D341Med (cell line): ENCODE data around the gene FGF1.
A peak's percentile ranks its signal among the peaks of the same experiment; 100 is the strongest.

Experiments used
- DNase-seq: peaks from one replicate; pipeline ENCODE4 v3.0.0; 2012; ENCODE audit warnings: low spot score

FGF1 gene

DNA sequence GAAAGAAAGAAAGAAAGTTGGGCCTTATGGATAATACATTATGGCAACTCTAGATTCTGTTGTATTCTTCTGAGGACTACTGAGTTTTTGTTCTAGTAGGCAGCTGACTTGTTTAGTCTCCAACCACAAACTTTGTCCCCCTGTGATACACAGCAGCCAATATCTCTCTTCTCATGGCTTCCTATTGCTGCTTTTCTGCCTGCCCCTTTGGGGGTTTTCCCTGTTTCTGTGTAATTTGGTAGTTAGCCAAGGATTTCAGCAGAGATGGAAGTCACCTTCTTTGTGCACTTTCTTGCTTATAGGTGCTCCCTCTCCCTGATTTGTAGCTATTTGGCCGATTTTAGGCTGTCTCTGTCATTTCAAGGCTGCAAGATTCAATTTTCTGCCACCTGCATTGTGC lies 109.6 kb downstream of the FGF1 start:
- no peak for DNase-seq

DNA sequence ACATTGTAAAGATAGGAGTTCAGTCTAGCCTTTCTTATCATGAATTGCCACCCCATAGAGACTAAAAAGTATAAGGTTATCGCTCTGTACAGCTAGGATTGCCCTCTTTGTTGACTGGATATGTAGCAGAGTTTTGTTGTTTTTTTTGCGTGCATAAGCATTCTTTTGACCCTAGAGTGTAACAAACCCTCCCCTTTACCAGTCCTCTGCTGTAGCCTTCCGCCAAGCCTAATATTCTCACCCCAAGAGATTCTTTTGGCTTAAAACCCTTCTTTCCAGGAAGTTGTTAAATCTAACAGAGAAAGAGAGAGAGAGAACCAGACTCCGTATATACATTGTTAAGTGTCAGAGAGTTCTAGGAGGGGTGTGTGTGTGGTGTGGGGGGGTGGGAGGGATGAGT lies 113.9 kb downstream of the FGF1 start:
- no peak for DNase-seq

DNA sequence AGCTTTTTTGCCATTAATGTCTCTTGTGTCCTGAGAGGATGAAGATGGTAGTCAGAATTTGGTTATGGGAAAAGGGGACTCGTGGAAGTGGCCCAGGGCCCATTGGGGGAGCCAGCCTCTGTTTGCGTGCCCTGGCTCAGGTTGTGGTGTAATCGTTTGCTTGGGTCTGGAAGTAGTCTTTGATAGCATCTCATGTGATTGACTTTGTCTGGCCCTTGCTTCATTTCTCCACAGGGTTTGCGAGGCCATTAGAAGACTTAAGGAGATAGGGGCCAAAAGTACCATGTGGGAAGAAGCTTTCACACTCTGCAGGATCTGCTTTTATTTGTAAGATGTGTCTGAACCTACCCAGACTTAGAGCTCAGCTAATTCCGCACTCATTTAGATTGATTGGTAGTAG lies 114.5 kb downstream of the FGF1 start:
- no peak for DNase-seq

DNA sequence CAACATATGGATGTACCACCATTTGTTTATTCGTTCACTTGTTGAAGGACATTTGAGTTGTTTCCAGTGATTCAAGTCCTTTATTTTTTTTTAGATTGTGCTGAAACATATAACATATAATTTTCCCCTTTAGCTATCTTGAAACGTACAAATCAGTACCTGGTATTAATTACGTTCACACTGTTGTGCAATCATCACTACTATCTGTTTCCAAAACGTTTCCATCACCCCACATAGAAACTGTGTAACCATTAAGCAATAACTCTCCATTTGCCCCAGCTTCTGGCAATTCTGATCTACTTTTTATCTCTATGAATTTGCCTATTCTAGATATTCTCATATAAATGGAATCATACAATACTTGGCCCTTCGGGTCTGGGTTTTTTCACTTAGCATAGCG lies 116.0 kb downstream of the FGF1 start:
- DNase-seq: no peak

DNA sequence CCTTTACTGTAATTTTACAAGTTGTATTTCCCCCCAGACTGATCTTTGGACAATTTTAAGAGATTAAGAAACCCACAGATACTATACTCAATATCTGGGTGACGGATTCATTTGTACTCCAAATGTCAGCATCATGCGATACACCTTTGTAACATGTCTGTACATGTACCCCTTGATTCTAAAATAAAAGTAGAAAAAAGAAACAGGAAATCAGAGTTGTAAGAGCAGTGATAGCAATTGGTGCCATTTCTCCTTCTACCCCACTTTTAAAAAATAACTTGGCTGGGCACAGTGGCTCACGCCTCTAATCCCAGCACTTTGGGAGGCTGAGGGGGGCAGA lies 116.9 kb downstream of the FGF1 start:
- no peak for DNase-seq

DNA sequence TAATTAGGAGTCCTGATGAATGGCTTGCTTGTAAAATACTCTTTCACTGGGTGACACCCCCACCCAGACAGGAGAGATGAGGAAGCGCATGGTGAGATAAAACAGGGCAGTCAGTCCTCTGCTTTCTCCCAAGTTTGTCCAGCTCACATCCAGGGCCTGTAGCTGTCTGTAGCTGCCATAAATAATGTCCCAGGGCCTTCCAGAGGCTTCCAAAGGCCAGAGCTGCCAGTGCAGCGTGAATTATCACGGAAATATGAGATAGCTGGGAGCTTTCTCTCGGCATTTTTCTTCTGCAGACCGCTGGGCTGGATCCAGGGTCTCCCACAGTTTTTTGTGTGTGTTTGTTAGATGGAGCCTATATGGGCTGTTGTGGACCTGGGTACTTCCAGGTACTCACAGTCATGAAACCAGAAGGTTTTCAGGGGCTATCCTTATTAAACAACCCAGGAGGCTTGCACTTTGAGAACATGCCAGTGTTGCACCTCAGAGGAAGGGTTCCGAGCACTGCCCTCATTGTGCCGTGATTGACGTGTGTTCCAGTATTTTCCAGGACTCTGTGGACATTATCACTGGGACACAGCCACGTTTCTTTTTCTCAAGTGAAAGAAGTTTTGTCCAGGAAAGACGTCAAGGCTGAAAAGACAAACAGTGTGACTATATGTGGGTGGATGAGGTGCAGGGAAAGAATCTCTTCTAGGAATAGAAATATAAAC lies 117.5 kb downstream of the FGF1 start:
- no peak for DNase-seq

DNA sequence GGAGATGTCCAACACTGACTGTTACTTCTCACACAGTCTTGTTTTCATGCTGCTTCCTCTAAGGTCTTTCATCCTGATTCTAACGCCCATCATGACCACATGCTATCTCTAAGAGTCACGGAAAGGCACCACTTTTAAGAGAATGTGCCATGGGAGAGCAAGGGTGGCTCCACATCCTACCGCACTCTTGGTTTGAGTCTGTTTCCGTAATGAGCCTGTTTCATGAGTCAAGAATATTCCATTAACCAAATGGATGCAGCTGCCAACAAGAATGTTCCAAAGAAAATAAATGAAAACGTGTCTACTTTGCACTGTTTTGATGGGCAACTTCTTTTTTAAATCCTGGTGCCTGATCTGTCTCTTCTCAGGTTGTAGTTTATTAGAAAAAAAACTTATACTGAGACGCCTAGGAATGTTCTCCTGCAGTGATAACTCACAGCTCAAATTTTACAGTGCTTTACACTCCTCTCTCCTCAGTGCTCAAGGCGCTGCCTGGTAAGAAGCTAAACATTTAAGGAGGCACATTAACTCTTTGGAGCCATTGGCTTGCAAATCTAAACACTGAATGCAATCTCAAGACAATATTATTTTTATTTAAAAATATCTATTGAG lies 124.3 kb downstream of the FGF1 start:
- no peak for DNase-seq

DNA sequence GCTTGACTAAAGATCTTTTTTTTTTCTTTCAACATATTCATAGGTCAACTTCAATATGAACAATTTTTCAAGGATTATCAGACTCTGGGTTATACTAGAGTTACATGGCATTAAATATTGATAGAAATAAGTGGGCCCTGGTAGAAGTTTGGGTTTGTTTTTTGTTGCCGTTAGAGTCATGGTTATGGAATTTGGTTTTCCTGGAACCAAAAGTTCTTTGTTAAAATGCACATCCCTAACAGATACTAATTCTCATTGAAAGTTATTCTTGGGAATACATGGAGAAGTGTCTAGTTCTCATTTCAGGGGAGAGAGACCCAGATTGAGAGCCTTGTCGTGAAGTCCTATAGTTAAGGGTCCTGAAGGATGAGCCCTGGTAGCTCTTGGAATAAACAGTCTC lies 124.9 kb downstream of the FGF1 start:
- no peak for DNase-seq

DNA sequence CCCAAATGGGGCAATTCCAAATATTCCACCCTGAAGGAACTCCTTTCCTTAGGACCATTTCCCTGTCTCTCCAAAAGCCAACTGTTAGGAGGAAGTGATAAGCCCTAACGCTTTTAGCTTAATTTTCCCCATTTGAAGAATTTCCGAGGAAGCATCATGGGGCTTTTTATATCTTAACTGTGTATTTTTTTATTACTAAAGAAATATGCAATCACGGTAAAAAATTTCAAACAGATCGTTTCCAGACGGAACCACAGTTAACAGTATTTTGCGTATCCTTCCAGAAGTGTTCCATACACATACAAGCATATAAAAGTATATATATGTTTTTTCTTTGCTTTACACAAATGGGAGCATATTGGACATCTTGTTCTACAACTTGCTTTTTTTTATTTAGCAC lies 133.8 kb downstream of the FGF1 start:
- no peak for DNase-seq

DNA sequence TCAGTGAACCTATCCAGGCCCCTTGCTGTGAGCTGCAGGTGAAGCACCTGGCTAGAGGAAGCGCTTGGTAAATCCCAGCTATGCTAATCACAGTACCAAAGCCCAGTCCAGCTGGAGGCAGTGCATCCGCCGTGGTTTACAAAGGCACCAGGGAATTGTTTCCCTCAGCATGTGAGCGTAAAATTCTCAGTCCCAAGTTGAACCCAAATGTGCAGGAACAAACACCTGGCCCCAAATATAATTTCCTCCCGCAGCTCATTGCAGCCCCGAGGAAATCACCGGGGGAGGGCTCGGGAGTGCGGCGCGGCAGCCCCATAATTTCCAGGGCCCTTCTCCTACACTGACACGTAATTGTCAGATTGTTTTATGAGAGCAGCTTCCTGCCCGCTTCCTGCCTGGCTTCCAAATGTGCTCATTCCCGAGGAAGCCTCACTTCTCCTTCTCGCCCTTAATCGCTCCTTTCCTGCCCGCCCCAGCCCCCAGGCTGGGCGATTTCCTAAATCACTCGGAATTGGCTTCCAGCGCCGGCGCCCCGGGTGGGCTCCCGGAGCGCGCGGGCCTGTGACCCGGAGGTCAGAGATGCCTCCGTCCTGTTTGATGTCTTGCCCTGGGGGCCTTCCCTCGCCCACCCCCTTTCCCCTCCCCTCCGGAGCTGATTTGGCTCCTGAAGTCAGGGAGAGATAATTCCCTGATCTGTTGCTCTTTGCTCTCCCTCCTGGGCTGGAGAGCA lies 134.4 kb downstream of the FGF1 start:
- peak; percentile 27 for DNase-seq

DNA sequence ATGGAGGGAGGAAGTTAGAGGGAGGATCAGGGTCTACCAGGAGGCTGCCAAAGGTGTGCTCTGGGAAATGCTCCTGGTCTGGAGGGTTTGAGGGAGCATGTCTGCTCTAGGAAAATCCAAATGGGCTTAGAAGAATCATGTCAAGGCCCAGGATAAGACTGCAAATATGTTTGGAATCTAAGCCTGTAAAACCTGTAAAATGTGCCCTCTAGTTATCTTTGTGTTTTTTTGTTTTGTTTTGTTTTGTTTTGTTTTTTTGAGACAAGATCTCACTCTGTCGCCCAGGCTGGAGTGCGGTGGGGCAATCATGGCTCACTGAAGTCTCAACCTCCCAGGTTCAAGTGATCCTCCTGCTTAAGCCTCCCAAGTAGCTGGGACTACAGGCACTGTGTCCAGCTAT lies 135.4 kb downstream of the FGF1 start:
- DNase-seq: no peak

DNA sequence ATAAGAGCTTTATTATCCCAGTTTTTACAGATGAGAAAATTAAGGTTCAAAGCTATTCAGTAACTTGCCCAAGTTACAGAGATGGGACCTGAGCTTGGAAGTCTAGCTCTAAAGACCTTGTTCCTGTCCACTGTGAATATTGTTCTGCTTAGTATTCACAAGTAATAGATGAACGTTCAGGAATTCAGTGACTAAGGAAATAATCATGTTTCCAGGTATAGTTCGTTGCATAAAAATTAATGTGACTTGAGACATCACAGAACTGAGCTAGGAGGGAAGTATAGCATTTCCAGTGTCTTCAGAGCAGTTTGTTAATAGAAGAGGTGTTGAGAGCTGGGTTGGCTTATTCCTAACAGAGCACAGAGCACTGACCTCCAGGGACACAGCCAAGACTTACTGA lies 136.1 kb downstream of the FGF1 start:
- DNase-seq: no peak

DNA sequence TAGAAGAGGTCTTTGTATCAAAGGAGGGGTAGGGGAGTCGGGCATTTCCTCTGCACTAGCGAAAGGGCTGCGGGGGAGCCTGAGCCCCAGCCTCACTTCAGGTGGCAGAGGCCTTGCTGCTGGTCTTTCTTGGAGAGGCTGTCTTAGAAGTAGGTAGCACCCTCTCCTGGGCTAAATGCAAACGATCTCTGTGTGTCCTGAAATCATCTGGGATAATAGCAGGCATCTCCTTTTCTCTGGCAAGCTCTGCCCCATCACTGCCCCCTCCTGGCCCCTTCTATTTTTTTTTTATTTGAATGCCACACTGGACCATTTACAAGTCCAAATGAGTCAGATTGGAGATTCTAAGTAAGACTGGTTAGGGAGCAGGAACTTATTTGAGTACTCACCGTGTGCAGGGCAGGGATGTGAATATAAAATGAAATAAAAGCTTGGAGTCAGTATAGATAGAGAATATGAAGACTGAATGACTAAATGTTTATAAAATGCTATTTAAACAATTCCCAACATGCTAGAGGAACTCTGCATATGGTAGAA lies 137.1 kb downstream of the FGF1 start:
- peak; percentile 81 for DNase-seq

DNA sequence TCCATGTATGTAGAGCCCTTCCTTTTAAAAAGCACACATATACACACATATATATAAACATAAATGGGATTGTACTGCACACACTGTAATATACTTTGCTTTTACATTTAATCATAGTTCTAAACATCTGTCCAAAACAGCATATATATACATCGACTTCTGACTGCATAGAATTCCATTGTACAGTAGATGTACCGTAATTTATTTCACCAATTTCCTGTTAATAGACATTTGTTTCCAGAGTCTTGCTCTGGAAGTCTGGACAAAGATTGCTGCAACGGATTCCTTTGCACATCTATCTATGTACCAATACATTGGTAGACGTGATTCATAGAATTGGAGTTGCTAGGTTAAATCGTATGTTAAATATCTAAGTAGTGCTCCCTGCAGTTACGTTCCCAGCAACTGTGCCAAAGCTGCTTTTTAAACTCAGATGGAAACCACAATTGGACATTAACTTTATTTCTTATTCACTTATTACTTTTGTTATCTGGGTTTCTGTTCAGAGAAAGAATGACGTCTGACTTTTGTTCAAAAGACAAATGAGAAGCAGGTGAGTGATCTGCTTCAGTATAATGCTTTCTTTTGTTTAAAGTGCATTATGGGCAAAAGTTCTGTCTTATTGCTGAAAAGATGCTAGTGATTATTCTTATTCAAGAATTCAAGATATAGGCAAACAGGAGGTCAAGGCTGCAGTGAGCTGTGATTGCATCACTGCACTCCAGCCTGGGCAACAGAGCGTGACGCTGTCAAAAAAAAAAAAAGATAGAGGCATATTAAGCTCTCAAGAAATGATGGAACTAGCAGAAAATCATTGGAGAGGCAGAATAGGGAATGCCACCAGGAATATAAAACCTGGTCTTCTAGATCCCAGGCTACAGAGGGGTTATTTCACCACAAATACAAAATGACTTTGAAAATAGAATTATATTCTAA lies 138.2 kb downstream of the FGF1 start:
- DNase-seq: no peak

DNA sequence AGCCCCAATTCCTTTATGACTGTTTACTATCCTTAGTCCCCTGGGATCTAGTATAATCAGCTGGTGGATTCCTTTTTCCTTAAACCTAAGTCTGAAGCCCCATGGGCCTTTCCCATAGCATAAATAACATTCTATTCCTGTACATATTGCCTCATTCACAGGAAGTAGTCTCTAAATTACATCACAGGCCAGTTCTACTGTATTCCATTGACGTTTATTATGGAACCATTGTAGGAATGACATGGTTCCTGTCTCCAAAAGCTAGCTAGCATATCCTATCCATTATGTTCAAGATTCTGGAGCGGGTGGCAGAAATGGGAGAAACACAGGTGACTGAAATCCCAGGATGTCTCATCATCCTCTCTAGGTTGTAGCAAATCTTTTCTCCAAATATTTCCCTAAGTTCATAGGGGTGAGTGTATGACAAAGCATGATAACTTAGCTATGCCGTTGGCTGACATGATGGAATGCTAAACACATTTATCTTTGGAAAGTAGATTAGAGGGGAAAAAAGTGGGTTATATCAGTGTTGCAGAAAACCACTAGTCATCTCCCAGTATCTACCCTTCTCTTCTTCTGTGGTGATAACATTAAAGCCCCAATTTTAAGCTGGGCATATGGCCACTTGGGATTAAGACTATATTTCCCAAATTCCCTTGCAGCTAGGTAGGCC lies 140.1 kb downstream of the FGF1 start:
- DNase-seq: no peak

DNA sequence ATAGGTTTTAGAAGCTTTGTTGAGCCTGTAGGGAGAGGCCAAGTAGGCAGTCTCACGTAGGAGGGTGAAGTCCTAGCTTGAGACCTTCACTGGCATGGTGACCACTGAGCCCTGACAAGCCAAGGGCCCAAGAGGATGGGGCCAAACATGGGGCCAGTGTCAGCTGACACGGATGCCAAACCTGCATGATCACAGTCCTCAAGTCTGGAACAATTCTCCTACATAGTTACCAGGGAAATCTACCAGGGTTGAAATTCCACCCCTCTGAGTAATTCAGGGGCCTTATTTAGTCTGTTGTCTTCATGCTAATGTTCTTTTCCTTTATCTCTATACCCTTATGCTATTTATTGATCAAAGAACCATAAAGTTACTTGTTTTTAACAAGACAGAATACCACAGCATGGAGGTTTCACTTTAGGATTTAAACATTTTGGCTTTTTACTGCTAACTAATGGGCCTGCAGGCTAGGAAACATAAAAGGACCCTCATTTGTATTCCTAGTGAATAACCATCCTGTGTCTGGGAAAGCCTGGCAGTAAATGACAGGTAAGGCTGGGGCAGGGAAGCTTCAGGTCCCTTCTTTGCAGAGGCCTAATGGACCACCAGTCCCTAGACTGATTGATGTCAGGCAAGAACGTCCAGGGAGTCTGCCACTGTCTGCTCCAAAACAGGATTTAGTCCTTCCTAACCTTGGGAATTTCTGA lies 140.8 kb downstream of the FGF1 start:
- DNase-seq: no peak

DNA sequence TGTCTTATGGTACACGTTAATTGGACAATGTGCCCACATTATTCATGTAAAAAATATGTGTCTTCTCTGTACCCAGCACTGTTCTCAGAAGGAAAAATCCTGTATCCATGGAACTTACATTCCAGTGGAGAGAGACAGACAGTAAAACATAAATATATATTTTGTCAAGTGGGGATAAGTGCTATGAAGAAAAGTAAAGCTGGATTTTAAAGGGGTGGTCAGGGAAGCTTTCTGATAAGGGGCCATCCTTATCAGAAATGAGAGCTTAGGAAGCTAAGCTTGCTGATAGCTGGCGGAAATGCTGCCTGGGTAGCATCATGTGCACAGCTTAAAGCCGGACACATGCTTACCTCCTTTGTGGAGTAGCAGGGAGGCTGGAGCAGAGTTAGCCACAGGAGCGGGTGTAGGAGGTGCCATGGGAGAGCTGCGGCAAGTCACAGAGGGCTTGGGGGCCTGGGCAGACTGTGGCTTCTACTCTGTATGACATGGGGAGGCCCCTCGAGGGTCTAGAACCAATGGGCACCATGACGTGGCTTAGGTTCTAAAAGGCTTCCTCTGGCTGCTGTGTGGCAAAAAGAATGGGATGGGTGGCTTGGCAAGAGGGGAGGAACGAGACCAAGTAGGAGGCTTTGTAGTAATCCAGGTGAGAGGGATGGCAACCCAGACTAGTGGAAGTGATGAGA lies 141.7 kb downstream of the FGF1 start:
- no peak for DNase-seq

DNA sequence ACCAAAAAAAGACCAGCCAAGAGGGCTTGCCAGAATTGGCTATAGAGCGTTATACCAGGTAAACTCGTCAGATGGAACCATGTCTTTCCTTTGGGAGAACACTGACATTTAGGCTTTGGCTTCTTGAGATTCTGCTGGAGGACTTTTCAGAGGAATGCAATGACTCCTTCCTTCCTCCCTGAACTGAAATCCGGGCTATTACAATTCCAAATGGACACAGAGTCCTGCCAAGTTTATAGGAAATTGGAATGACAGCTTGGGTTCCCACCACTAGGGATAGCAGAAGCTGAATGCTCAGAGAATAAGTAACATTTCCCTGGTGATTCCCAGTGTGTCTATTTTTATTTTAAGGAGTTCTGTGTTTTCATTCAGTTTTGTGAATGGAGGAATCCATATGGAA lies 143.0 kb downstream of the FGF1 start:
- DNase-seq: no peak
